ENCODE results near the gene SDHB.
A peak's percentile ranks its signal among the peaks of the same experiment; 100 is the strongest.

SDHB gene

GRCh38 chr1:17043676-17044075 lies 10.2 kb downstream of the SDHB start:
- no peak for DNase-seq

GRCh38 chr1:17040135-17040534 lies 13.7 kb downstream of the SDHB start:
- no peak for DNase-seq

- no peak for DNase-seq
Observed at GRCh38 chr1:17039522-17039921, 14.3 kb downstream of the SDHB start.

GRCh38 chr1:17033481-17033880 lies 20.4 kb downstream of the SDHB start:
- no peak for DNase-seq

GRCh38 chr1:17032741-17033140 lies 21.1 kb downstream of the SDHB start:
- DNase-seq: no peak

GRCh38 chr1:17031436-17031835 lies 22.4 kb downstream of the SDHB start:
- DNase-seq: no peak

GRCh38 chr1:17030206-17030605 lies 23.6 kb downstream of the SDHB start:
- DNase-seq: no peak

GRCh38 chr1:17028662-17029188 lies 25.1 kb downstream of the SDHB start:
- DNase-seq: no peak

- DNase-seq: no peak
Observed at GRCh38 chr1:17027900-17028299, 25.9 kb downstream of the SDHB start.

GRCh38 chr1:17027403-17027802 lies 26.4 kb downstream of the SDHB start:
- no peak for DNase-seq

GRCh38 chr1:17024721-17025120 lies 29.1 kb downstream of the SDHB start:
- DNase-seq: no peak

GRCh38 chr1:17023573-17023972 lies 30.3 kb downstream of the SDHB start:
- no peak for DNase-seq

- no peak for DNase-seq
Observed at GRCh38 chr1:17023102-17023501, 30.7 kb downstream of the SDHB start.

- no peak for DNase-seq
Observed at GRCh38 chr1:17021896-17022295, 31.9 kb downstream of the SDHB start.

GRCh38 chr1:17020502-17020901 lies 33.3 kb downstream of the SDHB start:
- DNase-seq: no peak

- no peak for DNase-seq
Observed at GRCh38 chr1:17018849-17019248, 35.0 kb downstream of the SDHB start.

GRCh38 chr1:17017435-17017834 lies 36.4 kb downstream of the SDHB start:
- DNase-seq: no peak

GRCh38 chr1:17016317-17016661 lies 37.5 kb downstream of the SDHB start:
- DNase-seq: no peak

GRCh38 chr1:17014671-17015567 lies 38.9 kb downstream of the SDHB start:
- DNase-seq: no peak

- DNase-seq: no peak
Observed at GRCh38 chr1:17013491-17014320, 40.1 kb downstream of the SDHB start.

- DNase-seq: no peak
Observed at GRCh38 chr1:17012775-17013490, 40.9 kb downstream of the SDHB start.

GRCh38 chr1:17011439-17012307 lies 42.2 kb downstream of the SDHB start, which contains the start of gene ATP13A2:
Gene ATP13A2 (minus strand): TSS chr1:17011928. CDS start chr1:17011738, 190 bp downstream.
- DNase-seq: peak; percentile 83

Data from activated CD4-positive, CD25-positive, alpha-beta regulatory T cell treated with anti-CD3 and anti-CD28 coated beads, Interleukin-2, amount 50 U/mL, for 72 hours (primary cell).